DOHH2 (cell line): ENCODE measurements around the gene GRIA1.

Experiments
- H3F3A ChIP-seq: fragments of 200-600 bp; sonication (generic), shearing (Covaris generic); 2 replicates; pipeline ENCODE4 v1.6.0; 2016; ENCODE audit warnings: antibody characterized with exemption, mild to moderate bottlenecking; ENCODE audit not compliant: control insufficient read depth, insufficient read depth
- H3K27ac ChIP-seq: fragments of 200-600 bp; sonication (generic); 2 replicates; pipeline ENCODE4 v1.5.1; 2014; ENCODE audit warnings: low read depth, mild to moderate bottlenecking, low read length, moderate library complexity
- H3K27me3 ChIP-seq: fragments of 200-600 bp; sonication (generic); 2 replicates; pipeline ENCODE4 v1.6.1; 2014; ENCODE audit warnings: mild to moderate bottlenecking, low read length, mixed read lengths; ENCODE audit not compliant: control insufficient read depth
- H3K36me3 ChIP-seq: fragments of 200-600 bp; sonication (generic); 2 replicates; pipeline ENCODE4 v1.6.1; 2014; ENCODE audit warnings: mild to moderate bottlenecking, low read length, moderate library complexity, mixed read lengths; ENCODE audit not compliant: control insufficient read depth
- H3K4me1 ChIP-seq: fragments of 200-600 bp; sonication (generic); 2 replicates; pipeline ENCODE4 v1.6.1; 2014; ENCODE audit warnings: mild to moderate bottlenecking, low read length, mixed read lengths; ENCODE audit not compliant: control insufficient read depth
- H3K4me2 ChIP-seq: fragments of 200-600 bp; sonication (generic); 2 replicates; pipeline ENCODE4 v1.6.0; 2014; ENCODE audit warnings: mild to moderate bottlenecking, low read length, moderate library complexity
- H3K4me3 ChIP-seq: fragments of 200-600 bp; sonication (generic); 2 replicates; pipeline ENCODE4 v1.5.1; 2014; ENCODE audit warnings: mild to moderate bottlenecking, low read length, mixed read lengths
- H3K79me2 ChIP-seq: fragments of 200-600 bp; sonication (generic); 2 replicates; pipeline ENCODE4 v1.6.1; 2014; ENCODE audit warnings: mild to moderate bottlenecking, low read length, mixed read lengths; ENCODE audit not compliant: control insufficient read depth
- H3K9me2 ChIP-seq: fragments of 200-600 bp; sonication (generic); replicated peaks from 2 replicates; pipeline ENCODE4 v1.6.1; 2014; ENCODE audit warnings: mild to moderate bottlenecking, low read length, mixed read lengths; ENCODE audit not compliant: control insufficient read depth
- H3K9me3 ChIP-seq: fragments of 200-600 bp; sonication (generic); 2 replicates; pipeline ENCODE4 v1.6.1; 2014; ENCODE audit warnings: antibody characterized with exemption, low read length, mixed read lengths; ENCODE audit not compliant: control insufficient read depth, insufficient read depth
- H4K20me1 ChIP-seq: fragments of 200-600 bp; sonication (generic); 2 replicates; pipeline ENCODE4 v1.6.0; 2014; ENCODE audit warnings: low read depth, mild to moderate bottlenecking, antibody characterized with exemption, low read length, moderate library complexity; ENCODE audit not compliant: control insufficient read depth, insufficient read depth
- EZH2phosphoT487 ChIP-seq: fragments of 200-600 bp; sonication (generic); IDR thresholded peaks from 2 replicates; pipeline ENCODE4 v1.6.1; 2017; ENCODE audit warnings: borderline replicate concordance, mild to moderate bottlenecking, antibody characterized with exemption, low read length, moderate library complexity, mixed read lengths
- TF ChIP-seq, protein P1 (sequence below): fragments of 200-600 bp; sonication (generic); IDR thresholded peaks from one replicate; pipeline ENCODE4 v1.5.1; 2014; ENCODE audit warnings: antibody characterized with exemption, mild to moderate bottlenecking, low read depth, low read length; ENCODE audit not compliant: poor library complexity, severe bottlenecking

Gene GRIA1

DNA sequence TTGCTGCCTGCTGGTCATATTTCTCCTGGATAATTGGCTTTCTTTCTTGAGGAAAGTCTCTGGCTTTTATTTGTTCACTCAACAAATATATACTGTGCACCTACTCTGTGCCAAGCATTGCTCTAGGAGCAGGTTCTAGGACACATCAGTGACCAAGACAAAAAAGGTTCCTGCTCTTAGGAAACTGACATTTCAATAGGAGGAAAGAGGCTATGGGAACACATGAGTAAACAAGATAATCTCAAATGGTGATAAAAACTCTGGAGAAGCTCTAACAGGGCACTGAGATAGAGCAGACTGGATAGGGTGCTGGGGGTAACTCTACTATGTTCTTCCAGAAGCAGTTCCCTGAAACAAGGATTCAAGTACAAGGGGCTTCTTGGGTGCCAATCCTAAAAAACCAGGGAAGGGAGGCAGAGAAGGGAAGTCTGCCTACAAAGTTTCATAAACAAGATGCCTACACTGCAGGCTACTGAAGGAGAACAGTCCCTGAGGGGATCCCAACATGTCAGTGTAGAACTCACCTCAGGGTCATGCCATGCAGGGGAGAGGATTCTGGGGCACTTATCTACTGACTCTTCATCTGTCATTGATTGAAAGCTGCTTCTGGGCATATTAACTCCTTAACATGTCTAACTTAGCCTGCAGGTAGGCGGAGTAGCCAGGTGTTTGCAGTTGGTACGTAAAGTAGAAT is 181.3 kb downstream of the GRIA1 start:
- Histone ChIP-seq H3K9me2 (no peaks in the 10 kb centered on the region), H3F3A (no peaks in the 10 kb centered on the region), H3K79me2 (no peaks in the 10 kb centered on the region), H3K4me2 (no peak overlapping the region), H3K27me3 (no peaks in the 10 kb centered on the region), H3K4me3 (no peak overlapping the region), H3K27ac (no peak overlapping the region), H3K36me3 (no peaks in the 10 kb centered on the region), H3K9me3 (no peaks in the 10 kb centered on the region), H4K20me1 (no peaks in the 10 kb centered on the region), H3K4me1 (no peaks in the 10 kb centered on the region)
- no peak for TF ChIP-seq EZH2phosphoT487
- TF ChIP-seq, protein P1, sequence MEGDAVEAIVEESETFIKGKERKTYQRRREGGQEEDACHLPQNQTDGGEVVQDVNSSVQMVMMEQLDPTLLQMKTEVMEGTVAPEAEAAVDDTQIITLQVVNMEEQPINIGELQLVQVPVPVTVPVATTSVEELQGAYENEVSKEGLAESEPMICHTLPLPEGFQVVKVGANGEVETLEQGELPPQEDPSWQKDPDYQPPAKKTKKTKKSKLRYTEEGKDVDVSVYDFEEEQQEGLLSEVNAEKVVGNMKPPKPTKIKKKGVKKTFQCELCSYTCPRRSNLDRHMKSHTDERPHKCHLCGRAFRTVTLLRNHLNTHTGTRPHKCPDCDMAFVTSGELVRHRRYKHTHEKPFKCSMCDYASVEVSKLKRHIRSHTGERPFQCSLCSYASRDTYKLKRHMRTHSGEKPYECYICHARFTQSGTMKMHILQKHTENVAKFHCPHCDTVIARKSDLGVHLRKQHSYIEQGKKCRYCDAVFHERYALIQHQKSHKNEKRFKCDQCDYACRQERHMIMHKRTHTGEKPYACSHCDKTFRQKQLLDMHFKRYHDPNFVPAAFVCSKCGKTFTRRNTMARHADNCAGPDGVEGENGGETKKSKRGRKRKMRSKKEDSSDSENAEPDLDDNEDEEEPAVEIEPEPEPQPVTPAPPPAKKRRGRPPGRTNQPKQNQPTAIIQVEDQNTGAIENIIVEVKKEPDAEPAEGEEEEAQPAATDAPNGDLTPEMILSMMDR: no peak

DNA sequence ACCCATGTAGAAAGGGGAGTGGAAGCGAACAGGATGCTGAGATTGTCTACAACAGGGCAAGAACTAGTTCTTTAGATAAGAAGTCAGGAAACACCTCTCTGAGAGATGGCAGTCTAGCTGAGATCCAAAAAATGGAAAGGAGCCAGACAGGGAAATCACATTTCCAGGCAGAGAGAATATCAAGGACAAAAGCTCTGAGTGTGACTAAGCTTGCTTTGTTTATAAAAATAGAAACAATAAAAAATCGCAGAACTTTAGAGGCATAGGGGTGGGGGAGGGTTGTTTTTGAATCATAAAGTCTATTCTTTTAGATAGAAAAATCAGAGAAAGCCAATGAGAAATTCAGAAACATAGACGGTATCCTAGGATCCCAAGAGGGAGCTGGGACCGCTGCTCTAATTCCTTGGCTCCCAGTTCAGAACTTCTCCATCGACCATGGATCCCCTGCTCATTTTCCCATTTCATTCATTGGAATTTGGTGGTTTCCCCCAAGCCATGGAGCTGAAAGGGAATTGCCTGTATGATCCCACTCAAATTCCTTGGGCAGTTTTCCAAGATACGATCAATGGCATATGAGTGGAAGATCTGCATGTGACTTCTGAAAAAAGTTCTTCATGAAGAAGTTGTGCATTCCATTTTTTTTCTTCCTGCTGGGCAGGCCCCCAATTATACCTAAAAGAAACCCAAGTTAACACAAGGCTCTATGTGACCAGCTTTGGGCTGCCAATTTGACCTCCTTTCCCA is 182.0 kb downstream of the GRIA1 start:
- Histone ChIP-seq H3K27me3 (no peaks in the 10 kb centered on the region), H3K9me3 (no peaks in the 10 kb centered on the region), H4K20me1 (no peaks in the 10 kb centered on the region), H3K4me2 (no peak overlapping the region), H3K36me3 (no peaks in the 10 kb centered on the region), H3K4me1 (no peaks in the 10 kb centered on the region), H3K9me2 (no peaks in the 10 kb centered on the region), H3K79me2 (no peaks in the 10 kb centered on the region), H3F3A (no peaks in the 10 kb centered on the region), H3K4me3 (no peak overlapping the region), H3K27ac (no peak overlapping the region)
- TF ChIP-seq, protein P1: no peak
- TF ChIP-seq EZH2phosphoT487: no peak

DNA sequence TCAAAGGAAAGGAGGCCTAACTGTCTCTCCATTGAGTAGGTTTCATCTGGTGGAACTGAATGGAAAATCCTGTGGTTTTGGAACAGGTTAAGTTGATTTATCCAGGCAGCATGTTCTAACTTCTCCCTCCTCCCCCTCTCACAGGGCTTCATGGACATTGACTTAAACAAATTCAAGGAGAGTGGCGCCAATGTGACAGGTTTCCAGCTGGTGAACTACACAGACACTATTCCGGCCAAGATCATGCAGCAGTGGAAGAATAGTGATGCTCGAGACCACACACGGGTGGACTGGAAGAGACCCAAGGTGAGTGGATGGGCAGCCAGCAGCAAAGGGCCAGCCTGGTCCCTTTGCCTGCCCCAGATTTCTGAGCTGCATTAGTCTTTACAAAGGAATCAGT is 183.9 kb downstream of the GRIA1 start:
- H3K4me1 ChIP-seq: no peaks in the 10 kb centered on the region
- H3K4me2 ChIP-seq: no peak overlapping the region
- no peaks in the 10 kb centered on the region for H3K36me3 ChIP-seq
- H3K9me3 ChIP-seq: no peaks in the 10 kb centered on the region
- H3K27ac ChIP-seq: no peak overlapping the region
- H4K20me1 ChIP-seq: no peaks in the 10 kb centered on the region
- no peak overlapping the region for H3K4me3 ChIP-seq
- no peaks in the 10 kb centered on the region for H3K9me2 ChIP-seq
- no peaks in the 10 kb centered on the region for H3K27me3 ChIP-seq
- no peaks in the 10 kb centered on the region for H3F3A ChIP-seq
- TF ChIP-seq, protein P1: no peak
- TF ChIP-seq EZH2phosphoT487: no peak
- H3K79me2 ChIP-seq: no peaks in the 10 kb centered on the region
